Measurements from ENCODE around the gene DDX28.

Gene DDX28

DNA sequence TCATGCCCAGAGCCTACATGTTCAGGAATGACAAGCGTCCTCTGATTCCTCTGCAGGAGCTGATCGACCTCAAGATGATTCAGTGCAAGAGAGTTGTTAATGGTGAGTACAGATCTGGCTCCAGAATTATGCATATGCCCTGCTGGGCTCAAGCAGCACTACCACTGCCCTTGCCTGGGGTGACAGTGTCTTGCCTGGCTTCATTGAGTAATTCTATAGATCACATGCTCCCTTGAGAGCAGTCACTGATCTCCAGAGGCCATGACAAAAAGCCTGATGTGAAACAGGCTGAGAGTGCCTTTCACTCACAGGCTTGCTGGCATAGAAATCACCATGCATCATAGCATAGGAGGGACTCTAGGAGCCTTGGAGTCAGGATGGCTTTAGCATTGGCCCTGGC lies 26.4 kb upstream of the DDX28 start:
- TF ChIP-seq POLR2AphosphoS5 (IDR thresholded peaks at IDR 0.05; ENCODE audit: low read depth, low read length): no peak
- TF ChIP-seq, protein P1, sequence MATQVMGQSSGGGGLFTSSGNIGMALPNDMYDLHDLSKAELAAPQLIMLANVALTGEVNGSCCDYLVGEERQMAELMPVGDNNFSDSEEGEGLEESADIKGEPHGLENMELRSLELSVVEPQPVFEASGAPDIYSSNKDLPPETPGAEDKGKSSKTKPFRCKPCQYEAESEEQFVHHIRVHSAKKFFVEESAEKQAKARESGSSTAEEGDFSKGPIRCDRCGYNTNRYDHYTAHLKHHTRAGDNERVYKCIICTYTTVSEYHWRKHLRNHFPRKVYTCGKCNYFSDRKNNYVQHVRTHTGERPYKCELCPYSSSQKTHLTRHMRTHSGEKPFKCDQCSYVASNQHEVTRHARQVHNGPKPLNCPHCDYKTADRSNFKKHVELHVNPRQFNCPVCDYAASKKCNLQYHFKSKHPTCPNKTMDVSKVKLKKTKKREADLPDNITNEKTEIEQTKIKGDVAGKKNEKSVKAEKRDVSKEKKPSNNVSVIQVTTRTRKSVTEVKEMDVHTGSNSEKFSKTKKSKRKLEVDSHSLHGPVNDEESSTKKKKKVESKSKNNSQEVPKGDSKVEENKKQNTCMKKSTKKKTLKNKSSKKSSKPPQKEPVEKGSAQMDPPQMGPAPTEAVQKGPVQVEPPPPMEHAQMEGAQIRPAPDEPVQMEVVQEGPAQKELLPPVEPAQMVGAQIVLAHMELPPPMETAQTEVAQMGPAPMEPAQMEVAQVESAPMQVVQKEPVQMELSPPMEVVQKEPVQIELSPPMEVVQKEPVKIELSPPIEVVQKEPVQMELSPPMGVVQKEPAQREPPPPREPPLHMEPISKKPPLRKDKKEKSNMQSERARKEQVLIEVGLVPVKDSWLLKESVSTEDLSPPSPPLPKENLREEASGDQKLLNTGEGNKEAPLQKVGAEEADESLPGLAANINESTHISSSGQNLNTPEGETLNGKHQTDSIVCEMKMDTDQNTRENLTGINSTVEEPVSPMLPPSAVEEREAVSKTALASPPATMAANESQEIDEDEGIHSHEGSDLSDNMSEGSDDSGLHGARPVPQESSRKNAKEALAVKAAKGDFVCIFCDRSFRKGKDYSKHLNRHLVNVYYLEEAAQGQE (IDR thresholded peaks at IDR 0.05; ENCODE audit: insufficient read depth in 1 of 2, low read depth in 2 of 2, low read length in 2 of 2): no peak
- no peak for TF ChIP-seq SIN3A (IDR thresholded peaks at IDR 0.05; ENCODE audit: borderline replicate concordance, insufficient read depth, low read length)
- TF ChIP-seq FOXP2 (optimal IDR thresholded peaks at IDR 0.05; ENCODE audit: borderline replicate concordance, extremely low read depth, extremely low read length, insufficient read depth): no peak
- no peak for TF ChIP-seq TAF1 (IDR thresholded peaks at IDR 0.05; ENCODE audit: borderline replicate concordance, insufficient read depth, low read length)

DNA sequence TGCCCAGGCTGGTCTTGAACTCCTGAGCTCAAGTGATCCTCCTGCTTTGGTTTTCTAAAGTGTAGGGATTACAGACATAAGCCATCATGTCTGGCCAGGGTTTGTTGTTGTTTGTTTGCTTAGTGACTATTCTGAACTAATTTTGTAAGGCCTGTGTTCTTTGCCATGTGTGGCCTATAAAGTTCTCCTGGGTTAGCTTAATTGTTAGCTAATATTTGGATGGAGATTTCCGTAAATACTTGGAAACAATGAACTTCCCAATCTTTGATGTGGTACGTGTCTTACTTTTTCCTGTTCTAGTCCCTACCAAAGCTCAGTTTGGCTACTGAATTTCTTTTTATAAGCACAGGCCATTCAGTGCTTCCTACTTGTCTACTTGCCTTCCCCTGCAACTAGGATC lies 25.0 kb upstream of the DDX28 start:
- no peak for TF ChIP-seq FOXP2 (optimal IDR thresholded peaks at IDR 0.05; ENCODE audit: borderline replicate concordance, extremely low read depth, extremely low read length, insufficient read depth)
- no peak for TF ChIP-seq TAF1 (IDR thresholded peaks at IDR 0.05; ENCODE audit: borderline replicate concordance, insufficient read depth, low read length)
- no peak for TF ChIP-seq SIN3A (IDR thresholded peaks at IDR 0.05; ENCODE audit: borderline replicate concordance, insufficient read depth, low read length)
- TF ChIP-seq POLR2AphosphoS5 (IDR thresholded peaks at IDR 0.05; ENCODE audit: low read depth, low read length): no peak
- TF ChIP-seq, protein P1 (IDR thresholded peaks at IDR 0.05; ENCODE audit: insufficient read depth in 1 of 2, low read depth in 2 of 2, low read length in 2 of 2): no peak

DNA sequence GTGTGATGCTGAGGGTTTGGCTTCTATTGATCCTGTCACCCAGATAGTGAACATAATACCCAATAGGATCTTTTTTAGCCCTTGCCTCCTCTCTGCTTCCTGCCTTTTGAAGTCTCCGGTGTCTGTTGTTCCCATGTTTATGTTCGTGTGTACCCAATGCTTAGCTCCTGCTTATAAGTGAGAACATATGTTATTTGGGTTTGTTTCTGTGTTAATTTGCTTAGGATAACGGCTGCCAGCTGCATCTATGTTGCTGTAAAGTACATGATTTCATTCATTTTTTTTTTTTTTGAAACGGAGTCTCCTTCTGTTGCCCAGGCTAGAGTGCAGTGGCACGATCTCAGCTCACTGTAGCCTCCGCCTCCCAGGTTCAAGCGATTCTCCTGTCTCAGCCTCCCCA lies 23.1 kb upstream of the DDX28 start:
- TF ChIP-seq TAF1 (IDR thresholded peaks at IDR 0.05; ENCODE audit: borderline replicate concordance, insufficient read depth, low read length) (no peak), POLR2AphosphoS5 (IDR thresholded peaks at IDR 0.05; ENCODE audit: low read depth, low read length) (no peak), SIN3A (IDR thresholded peaks at IDR 0.05; ENCODE audit: borderline replicate concordance, insufficient read depth, low read length) (no peak), FOXP2 (optimal IDR thresholded peaks at IDR 0.05; ENCODE audit: borderline replicate concordance, extremely low read depth, extremely low read length, insufficient read depth) (no peak)
- TF ChIP-seq, protein P1 (IDR thresholded peaks at IDR 0.05; ENCODE audit: insufficient read depth in 1 of 2, low read depth in 2 of 2, low read length in 2 of 2): no peak

DNA sequence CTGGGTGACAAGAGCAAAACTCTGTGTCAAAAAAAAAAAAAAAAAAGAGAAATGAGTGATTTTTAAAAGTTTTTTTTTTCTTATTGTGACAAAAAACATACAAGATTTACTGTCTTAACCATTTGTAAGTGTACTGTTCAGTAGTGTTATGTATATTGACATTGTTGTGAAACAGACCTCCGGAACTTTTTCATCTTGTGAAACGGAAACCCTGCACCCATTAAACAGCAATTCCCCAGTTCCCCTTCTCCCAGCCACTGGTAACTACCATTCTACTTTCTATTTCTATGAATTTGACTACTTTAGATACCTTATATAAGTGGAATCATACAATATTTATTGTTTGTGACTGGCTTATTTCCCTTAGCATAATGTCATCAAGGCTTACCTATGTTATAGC lies 18.8 kb upstream of the DDX28 start:
- TF ChIP-seq POLR2AphosphoS5 (IDR thresholded peaks at IDR 0.05; ENCODE audit: low read depth, low read length): no peak

DNA sequence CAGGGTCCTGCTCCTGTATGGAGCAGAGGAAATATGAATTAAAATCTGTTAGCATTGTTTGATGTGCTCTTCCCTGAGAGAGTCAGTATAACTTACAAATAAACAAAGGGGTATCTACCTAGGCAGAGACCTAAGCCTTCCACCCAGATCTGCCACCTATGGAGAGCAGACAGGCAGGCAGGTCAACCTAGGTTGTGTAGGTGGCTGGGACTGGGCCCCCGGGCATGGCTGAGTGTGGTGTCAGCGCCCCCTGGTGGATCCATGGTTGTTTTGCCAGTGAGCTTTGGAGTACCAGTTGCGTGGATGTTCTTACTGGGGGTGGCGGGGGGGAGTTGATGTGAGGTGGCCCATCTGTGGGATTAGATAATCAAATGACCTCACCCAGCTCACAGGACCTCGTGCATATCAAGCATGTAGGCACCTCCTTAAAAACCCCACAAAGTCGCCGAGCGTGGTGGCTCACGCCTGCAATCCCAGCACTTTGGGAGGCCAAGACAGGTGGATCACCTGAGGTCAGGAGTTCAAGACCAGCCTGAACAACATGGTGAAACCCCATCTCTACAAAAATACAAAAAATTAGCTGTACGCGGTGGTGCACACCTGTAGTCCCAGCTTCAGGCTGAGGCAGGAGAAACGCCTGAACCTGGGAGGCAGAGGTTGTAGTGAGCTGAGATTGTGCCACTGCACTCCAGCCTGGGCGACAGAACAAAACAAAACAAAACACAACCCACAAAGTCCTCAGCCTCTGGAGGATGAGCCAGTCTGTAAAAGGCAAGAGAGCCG lies 17.7 kb upstream of the DDX28 start:
- TF ChIP-seq SIN3A (IDR thresholded peaks at IDR 0.05; ENCODE audit: borderline replicate concordance, insufficient read depth, low read length): no peak
- TF ChIP-seq, protein P1 (IDR thresholded peaks at IDR 0.05; ENCODE audit: insufficient read depth in 1 of 2, low read depth in 2 of 2, low read length in 2 of 2): no peak
- no peak for TF ChIP-seq FOXP2 (optimal IDR thresholded peaks at IDR 0.05; ENCODE audit: borderline replicate concordance, extremely low read depth, extremely low read length, insufficient read depth)
- no peak for TF ChIP-seq POLR2AphosphoS5 (IDR thresholded peaks at IDR 0.05; ENCODE audit: low read depth, low read length)
- no peak for TF ChIP-seq TAF1 (IDR thresholded peaks at IDR 0.05; ENCODE audit: borderline replicate concordance, insufficient read depth, low read length)
